ENCODE results near the gene CDC42BPB.

DNA sequence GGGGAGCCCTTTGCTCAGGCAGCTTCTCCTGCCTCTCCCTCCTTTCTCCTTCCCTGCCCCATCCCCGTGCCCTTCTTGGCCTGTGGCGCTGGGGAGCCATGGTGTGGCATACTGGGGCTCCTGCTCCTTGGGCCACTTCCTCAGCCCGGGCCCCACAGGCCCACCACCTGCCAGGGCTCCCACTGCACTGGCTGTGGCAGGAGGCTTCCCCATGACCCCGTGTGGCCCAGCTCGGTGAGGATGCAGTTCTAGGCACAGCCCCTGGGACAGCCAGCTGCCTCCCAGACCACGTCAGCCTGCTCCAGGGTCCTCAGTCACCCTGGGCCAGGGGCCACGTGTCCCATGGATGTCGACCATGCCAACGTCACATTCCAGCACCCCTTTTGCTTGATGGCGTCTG lies 147.9 kb downstream of the CDC42BPB start:
- TF ChIP-seq, protein P1, sequence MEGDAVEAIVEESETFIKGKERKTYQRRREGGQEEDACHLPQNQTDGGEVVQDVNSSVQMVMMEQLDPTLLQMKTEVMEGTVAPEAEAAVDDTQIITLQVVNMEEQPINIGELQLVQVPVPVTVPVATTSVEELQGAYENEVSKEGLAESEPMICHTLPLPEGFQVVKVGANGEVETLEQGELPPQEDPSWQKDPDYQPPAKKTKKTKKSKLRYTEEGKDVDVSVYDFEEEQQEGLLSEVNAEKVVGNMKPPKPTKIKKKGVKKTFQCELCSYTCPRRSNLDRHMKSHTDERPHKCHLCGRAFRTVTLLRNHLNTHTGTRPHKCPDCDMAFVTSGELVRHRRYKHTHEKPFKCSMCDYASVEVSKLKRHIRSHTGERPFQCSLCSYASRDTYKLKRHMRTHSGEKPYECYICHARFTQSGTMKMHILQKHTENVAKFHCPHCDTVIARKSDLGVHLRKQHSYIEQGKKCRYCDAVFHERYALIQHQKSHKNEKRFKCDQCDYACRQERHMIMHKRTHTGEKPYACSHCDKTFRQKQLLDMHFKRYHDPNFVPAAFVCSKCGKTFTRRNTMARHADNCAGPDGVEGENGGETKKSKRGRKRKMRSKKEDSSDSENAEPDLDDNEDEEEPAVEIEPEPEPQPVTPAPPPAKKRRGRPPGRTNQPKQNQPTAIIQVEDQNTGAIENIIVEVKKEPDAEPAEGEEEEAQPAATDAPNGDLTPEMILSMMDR (IDR thresholded peaks at IDR 0.05), result no peak
- TF ChIP-seq POLR2A (IDR thresholded peaks at IDR 0.05), result no peak
